ENCODE results near the gene COBLL1.

COBLL1 gene

GRCh38 chr2:164706522-164706921 is 135.1 kb downstream of the COBLL1 start:
- no peak for DNase-seq

GRCh38 chr2:164705412-164706167 is 136.0 kb downstream of the COBLL1 start:
- DNase-seq: no peak

GRCh38 chr2:164703915-164704706 is 137.5 kb downstream of the COBLL1 start:
- no peak for DNase-seq

GRCh38 chr2:164701565-164701964 is 140.1 kb downstream of the COBLL1 start:
- no peak for DNase-seq

DNA sequence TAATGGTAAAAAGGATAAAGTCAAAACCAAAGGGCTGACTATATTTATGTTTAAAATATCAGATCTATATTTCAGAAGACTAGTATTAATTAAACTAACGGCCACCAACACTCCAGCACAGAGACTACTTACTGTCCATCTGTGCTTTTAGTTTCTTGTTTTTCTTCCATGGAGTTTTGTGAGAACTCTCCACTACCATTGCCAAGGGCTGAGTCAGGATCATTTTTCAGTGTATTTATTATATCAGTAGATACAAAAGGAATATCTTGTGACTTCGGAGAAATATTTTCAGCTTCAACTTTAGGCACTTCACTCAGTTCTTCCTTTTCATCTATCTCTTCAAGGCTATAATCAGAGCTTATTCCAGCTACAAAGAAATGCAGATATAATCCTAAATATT is 141.2 kb downstream of the COBLL1 start:
- no peak for DNase-seq

DNA sequence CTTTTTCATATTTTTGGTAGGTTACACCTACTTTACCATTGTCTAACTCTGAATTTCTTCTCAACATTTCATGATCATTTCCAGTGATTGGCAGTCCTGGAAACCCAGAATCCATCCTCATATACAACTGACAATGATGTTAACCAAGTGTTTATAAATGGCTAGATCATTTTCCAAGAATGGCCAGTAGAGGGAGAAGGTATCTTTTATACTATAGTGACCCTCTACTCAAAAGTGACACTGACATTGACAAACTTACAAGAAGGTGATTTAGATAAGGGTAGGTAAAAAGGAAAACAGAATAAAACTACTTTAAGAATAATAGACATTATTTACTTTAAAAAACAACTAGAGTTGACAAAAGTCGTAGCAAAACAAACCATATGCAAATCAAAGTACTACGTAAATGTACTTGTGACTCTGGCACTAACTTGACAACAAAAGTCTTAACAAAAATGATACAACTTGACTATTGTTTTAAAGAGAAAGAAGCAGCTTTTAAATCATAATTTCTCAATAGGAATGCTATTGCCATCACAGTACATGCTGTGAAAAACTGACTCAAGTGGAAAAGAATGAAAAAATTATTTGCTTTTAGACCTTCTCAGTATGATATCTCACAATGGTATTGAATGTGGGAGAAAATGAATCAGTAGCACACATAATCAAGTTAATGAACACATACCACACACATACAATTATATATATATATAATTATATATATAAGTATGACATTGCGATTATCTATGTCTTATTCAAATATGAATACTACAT is 143.7 kb downstream of the COBLL1 start:
- no peak for DNase-seq

GRCh38 chr2:164696634-164697033 is 145.0 kb downstream of the COBLL1 start:
- DNase-seq: no peak

DNA sequence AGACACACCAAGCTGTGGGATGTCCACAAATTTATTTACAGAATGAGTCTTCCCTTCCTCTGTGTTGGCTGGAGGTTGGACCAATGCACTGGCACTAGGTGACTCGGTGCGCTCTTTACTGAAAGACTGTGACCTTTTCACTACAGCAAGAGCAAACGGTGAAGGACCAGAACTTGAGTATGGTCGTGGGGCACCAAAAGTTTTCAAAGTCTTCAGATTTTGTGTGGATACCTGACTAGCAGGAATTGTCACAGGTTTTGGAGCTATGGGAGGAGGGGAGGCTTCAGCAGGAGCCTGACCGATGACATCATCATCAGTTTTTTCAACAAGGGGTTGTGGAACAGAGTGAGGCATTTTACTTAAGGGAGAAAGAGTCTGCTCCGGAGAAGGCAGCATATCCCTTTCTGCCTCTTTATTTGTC is 147.3 kb downstream of the COBLL1 start:
- DNase-seq: no peak

- no peak for DNase-seq
Observed at GRCh38 chr2:164693834-164694233, 147.8 kb downstream of the COBLL1 start.

DNA sequence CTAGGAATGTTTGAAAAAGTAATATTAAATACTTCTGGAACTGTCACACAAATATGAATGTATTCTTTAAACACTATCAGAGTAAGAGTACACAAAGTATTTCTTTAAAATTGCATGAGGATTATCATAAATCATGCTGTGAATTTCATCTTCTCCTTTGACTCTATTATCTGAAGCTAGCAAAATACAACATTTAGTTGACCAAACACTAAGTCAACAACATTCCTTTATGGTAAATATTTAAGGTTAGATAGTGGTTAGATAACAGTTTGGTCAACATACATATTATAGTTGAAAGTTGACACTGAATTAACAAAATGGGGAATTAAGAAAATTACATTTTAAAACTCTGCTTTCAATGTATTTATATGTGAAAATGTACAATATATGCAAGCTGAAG is 148.2 kb downstream of the COBLL1 start:
- DNase-seq: no peak

- no peak for DNase-seq
Observed at GRCh38 chr2:164692958-164693357, 148.7 kb downstream of the COBLL1 start.

- DNase-seq: no peak
Observed at GRCh38 chr2:164692114-164692513, 149.5 kb downstream of the COBLL1 start.

- no peak for DNase-seq
Observed at GRCh38 chr2:164691346-164691887, 150.2 kb downstream of the COBLL1 start.

GRCh38 chr2:164690361-164690760 is 151.3 kb downstream of the COBLL1 start:
- no peak for DNase-seq

- DNase-seq: peak; percentile 80
Observed at GRCh38 chr2:164688896-164689419, 152.7 kb downstream of the COBLL1 start.

DNA sequence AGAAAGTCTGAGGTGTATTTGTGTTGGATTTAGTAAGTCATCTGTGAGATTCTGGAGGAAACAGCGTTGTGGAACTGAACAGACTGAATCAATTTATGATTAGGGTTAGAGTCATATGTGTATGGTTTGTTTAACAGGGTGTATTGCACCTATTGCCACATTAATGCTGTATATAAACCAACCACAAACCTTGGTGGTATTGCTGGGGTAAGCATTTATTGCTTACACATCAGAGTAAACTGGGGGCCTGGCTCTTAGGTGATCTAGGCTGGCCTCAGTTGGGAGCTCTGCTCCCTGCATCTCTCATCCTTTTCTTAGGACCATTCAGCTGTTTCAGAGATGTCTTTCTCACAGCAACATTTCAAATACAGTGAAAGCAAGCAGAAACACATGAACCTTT is 160.6 kb downstream of the COBLL1 start:
- DNase-seq: no peak

GRCh38 chr2:164678631-164679149 is 162.9 kb downstream of the COBLL1 start:
- no peak for DNase-seq

DNA sequence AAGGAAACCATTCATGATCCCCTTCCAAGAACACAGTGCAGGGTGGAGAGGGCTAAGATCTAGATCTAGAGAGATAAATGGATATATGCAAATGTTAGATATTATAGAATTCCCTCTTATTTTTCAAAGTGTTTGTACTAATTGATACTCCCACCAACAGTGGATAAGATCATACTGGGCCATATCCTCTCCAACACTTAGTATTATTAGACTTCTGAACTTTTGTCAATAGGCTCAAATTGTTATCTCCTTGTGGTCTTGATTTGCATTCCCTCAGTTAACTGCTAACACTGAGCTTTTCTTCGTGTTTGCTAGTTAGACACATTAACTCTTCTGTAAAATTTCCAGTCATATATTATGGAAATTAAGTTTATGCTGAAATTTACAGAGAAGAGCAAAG is 163.9 kb downstream of the COBLL1 start:
- DNase-seq: no peak

DNA sequence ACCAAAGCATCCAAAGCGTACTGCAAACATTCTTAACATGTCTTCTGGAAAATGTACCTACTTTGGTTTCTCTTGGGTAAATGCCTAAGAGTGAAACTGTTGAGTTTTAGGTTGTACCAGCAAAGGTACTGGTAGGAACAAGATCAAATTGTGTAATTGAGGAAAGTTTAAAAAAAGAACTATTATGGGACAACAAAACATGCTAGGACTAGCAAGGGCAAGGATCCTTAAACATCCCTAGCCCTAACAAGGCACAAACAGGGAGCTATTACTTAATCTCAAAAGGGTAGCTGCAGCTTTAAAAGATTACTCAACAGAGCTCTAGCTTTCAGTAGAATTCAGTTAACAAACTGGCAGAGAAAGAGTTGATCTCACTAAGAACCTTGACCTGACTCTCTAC is 164.4 kb downstream of the COBLL1 start:
- no peak for DNase-seq

DNA sequence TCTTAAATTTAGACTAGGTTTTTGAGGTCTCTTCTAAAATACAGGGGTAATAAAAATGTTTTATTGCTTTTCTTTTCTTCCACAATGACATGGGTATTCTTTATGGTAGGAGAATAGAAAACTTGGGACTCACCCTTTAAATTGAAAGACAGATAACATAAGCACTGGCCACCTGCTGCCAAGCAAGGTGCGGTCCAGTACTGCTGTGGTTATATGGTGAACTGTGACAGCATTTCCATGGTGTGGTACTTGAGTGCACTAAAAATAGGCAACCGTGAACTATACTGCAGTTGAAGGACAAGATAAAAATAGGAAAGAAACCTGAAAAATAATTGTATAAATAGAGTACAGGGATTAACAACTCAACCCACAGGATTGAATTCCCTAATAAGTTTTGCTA is 165.9 kb downstream of the COBLL1 start:
- DNase-seq: no peak

- DNase-seq: no peak
Observed at GRCh38 chr2:164675027-164675426, 166.6 kb downstream of the COBLL1 start.

DNA sequence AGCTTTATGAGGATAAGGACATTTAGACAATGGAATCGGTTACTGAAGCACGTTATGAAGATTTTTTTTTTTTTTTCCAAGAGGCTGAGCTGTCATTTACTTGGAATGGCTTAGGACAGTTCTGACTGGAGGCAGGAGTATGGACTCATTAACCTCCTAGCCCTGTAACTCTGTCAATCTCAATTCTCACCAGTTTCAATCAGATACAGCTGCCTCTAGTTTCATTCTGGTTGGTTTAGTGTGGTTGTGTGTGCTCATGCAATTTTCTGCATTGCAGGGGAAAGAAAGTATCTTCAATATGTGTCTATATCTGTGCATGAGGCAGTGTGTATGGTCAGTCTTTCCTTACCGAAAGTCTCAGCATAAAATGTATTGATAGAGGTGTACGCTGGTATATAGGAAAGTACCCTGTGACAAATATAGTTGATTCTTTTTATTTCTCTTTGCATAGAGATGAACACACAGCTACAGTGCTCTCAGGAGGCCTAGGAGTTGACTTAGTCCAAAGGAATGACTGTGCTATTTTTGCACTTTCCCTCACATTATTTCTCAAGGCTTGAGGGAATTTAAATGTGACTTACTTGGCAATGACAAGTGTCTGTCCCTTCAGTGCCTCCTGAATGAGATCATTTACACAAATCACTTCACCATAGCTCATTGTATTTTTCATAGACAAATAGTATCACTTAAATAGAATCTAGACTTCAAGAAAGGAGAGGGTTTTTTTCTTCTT is 169.8 kb downstream of the COBLL1 start:
- no peak for DNase-seq

Measured in NCI-H1105 (cell line).